Coronary artery (tissue), 2 donors: ENCODE measurements around the gene NCOR2.

Source experiments
- DNase-seq: peaks from one replicate; pipeline ENCODE4 v3.0.0-alpha.2; 2017; ENCODE audit warnings: low spot score
- H3K27ac ChIP-seq, 2 donors: fragments of 200-600 bp; sonication (generic); one replicate each; pipeline ENCODE4 v1.5.1; 2016 to 2019
- H3K4me3 ChIP-seq: fragments of 200-600 bp; sonication (generic); 2 replicates; pipeline ENCODE4 v1.5.1; 2016; ENCODE audit warnings: mild to moderate bottlenecking, moderate library complexity
- TF ChIP-seq, protein P1 (sequence below): fragments of 200-600 bp; sonication (generic); IDR thresholded peaks from one replicate; pipeline ENCODE4 v1.5.1; 2019; ENCODE audit warnings: antibody characterized with exemption

NCOR2 gene

DNA sequence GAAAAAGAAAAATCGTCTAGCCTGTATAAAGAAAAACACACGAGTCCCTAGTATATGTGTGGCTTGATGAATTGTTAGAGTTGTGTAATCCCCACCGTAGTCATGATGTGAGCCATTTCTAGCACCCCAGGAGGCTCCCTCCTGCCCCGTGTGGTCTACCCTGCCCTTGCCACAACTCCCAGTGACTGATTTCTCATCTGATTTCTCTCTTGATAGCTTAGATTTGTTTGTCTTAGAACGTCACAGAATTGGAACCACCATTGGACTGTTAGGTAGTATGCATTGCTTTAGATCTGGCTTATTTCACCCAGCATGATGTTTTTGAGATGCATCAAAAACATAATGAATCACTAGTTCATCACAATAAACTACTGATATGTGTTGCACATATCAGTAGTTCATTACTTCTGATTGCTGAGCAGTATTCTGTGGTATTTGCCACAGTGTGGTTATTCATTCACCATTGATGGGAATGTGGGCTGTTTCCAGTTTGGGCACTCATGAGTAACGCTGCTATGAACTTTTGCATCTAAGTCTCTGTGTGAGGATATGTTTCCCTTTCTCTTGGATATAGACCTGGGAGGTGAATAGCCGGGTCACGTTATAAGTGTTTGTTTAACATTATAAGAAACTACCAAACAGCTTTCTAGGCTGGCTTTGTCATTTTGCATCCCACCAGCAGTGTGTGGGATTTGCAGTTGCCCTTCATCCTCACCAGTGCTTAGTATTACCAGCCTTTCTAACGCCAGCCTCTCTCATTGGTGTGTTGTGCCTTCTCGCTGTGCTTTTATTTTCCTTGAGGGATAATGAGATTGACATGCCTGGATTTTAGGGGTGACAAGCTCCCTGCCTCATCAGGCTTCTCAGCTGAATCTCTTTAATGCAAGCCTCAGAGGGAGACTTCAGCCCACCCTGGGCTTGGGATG, 31.9 kb upstream of the NCOR2 start:
- Histone ChIP-seq H3K27ac (no peak overlapping the region), H3K4me3 (no peak overlapping the region)
- TF ChIP-seq, protein P1, sequence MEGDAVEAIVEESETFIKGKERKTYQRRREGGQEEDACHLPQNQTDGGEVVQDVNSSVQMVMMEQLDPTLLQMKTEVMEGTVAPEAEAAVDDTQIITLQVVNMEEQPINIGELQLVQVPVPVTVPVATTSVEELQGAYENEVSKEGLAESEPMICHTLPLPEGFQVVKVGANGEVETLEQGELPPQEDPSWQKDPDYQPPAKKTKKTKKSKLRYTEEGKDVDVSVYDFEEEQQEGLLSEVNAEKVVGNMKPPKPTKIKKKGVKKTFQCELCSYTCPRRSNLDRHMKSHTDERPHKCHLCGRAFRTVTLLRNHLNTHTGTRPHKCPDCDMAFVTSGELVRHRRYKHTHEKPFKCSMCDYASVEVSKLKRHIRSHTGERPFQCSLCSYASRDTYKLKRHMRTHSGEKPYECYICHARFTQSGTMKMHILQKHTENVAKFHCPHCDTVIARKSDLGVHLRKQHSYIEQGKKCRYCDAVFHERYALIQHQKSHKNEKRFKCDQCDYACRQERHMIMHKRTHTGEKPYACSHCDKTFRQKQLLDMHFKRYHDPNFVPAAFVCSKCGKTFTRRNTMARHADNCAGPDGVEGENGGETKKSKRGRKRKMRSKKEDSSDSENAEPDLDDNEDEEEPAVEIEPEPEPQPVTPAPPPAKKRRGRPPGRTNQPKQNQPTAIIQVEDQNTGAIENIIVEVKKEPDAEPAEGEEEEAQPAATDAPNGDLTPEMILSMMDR = no peak
- no peak for DNase-seq

DNA sequence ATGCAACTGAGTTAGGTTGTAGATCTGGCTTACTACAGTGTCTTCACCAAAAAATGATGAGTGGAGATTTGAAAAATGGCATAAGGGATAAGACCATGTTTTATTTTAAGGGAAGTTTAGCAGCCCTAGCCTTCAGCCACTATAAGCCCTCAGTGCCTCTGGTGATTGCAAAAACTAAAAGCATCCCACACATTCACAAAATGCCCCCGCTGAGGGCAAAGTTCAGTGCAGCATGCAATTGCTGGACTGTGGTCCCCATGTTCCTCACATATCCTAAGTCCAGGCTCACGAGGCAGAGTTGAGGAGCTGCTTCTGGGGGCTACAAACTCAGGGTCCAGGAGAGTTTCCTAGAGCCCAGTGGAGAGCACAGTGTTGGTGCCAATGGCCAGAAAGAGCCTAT, 29.6 kb upstream of the NCOR2 start:
- H3K4me3 ChIP-seq = no peak overlapping the region
- no peak for DNase-seq
- TF ChIP-seq, protein P1 = no peak
- H3K27ac ChIP-seq = no peak overlapping the region

DNA sequence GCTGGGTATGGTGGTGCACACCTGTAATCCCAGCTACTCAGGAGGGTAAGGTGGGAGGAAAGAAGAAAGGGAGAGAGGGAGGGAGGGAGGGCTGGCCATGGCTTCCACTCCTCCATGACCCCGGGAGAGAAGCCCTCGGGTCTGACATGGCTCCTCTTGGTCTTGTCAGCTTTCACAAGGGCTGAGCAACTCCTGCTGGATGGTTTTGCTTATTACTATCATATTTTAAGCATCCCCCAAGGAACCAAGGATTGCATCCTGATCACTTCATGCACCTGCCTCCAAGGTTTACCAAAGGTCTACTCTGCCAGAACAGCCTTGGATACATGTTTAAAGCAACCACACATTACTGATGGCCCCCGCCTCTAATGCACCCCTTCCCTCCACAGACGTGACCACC, 28.0 kb upstream of the NCOR2 start:
- H3K27ac ChIP-seq = no peak overlapping the region
- no peak for DNase-seq
- no peak overlapping the region for H3K4me3 ChIP-seq
- TF ChIP-seq, protein P1 = no peak

DNA sequence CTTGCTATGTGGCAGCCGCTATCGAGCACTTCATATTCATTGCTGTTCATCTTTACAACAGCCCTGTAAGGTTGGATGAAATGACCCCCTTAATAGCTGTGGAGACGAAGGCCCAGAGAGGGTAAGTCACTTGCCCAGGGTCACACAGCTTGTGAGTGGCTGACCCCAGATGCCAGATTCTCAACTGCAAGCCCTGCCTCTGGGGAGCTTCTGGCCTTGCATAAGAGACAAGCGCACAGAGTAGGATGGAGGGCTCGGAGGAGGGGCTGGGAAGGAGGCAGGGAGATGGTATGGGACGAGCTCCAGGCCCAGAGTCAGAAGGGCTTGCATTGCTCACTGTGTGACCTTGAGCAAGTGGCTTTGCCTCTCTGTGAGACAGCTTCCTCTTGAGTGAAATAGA, 27.4 kb upstream of the NCOR2 start:
- Histone ChIP-seq H3K27ac (no peak overlapping the region), H3K4me3 (no peak overlapping the region)
- no peak for DNase-seq
- TF ChIP-seq, protein P1 = no peak

DNA sequence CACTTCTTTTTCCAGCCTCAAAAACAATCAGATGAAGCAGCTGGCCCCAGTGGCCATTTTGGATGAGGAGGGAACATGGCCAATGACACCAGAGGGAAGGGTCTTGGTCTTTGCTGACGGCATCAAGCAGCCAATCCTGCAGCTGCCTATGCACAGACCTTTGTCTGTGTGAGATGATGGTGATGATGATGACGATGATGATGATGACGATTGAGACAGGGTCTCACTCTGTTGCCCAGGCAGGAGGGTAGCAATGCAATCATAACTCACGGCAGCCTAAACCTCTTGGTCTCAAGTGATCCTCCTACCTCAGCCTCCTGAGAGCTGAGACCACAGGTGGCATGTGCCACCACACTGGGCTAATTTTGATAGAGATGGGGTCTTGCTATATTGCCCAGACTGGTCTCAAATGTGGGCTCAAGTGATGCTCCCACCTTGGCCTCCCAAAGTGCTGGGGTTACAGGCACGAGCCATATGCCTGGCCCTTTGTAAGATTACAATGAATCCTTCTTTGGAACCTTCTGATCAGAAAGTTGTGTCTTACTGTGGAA, 26.5 kb upstream of the NCOR2 start:
- TF ChIP-seq, protein P1 = no peak
- Histone ChIP-seq H3K4me3 (no peak overlapping the region), H3K27ac (no peak overlapping the region)
- no peak for DNase-seq

DNA sequence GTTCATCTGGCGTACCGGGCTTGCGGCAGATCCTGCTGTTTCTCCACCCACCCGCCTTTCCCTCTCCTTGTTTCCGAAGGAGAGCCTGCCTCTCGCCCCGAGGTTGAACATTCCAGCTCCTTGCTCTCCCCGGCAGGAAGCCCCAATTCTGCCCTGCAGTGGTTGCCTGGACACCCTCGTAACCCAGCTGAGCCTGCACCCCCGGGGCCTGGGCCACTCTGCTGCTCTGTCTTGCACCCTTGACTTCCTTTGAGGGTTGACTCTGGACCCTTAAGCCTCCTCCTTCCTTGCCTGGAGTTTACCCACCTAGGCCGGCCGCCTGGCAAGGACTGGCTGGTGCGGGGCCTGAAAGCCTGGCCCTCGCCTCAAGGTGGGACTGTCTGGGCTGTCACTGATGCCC, 25.8 kb upstream of the NCOR2 start:
- DNase-seq = no peak
- TF ChIP-seq, protein P1 = no peak
- Histone ChIP-seq H3K27ac (peak overlapping the region in 1 of 2 donors; percentile 10), H3K4me3 (no peak overlapping the region)
